ENCODE measurements around the gene KRTAP19-8.

KRTAP19-8 gene

GRCh38 chr21:31011412-31011811, 26.9 kb downstream of the KRTAP19-8 start:
- DNase-seq, result no peak

DNA sequence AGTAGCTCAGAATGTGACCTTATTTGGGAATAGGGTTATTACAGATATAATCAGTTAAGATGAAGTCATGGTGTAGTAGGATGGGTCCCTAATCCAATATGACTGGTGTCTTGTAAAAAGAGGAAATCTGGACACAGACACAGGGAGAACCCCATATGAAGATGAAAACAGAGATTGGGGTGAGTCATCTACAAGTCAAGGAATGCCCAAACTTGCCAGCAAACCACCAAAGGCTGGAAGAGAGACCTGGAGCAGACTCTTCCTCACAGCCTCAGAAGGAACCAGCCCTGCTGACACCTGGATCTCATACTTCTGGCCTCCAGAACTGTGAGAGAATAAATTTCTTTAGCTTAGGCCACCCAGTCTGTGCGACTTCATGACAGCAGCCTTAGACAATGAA, 29.9 kb downstream of the KRTAP19-8 start:
- DNase-seq, result no peak

DNA sequence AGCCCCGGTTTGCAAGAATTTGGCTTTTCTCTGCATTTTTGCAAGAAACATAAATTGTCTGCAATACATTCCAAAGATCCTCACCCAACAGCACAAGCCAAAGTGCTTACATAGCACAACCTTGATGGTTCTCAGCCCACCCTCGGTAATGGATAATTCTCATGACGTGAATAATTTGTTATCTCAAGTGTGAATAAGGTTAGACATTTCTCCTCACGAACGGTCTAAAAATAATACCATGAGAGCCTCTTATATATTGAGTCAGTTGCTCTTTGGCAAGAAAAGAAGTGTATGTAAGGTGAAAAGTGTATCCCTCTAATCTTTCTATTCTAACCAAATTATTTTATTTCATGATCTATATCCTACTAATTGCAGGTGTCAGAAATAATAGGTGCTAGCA, 33.3 kb downstream of the KRTAP19-8 start:
- DNase-seq, result no peak

GRCh38 chr21:31003471-31003870, 34.8 kb downstream of the KRTAP19-8 start:
- DNase-seq, result no peak

GRCh38 chr21:30997541-30997940, 40.7 kb downstream of the KRTAP19-8 start:
- DNase-seq, result no peak

DNA sequence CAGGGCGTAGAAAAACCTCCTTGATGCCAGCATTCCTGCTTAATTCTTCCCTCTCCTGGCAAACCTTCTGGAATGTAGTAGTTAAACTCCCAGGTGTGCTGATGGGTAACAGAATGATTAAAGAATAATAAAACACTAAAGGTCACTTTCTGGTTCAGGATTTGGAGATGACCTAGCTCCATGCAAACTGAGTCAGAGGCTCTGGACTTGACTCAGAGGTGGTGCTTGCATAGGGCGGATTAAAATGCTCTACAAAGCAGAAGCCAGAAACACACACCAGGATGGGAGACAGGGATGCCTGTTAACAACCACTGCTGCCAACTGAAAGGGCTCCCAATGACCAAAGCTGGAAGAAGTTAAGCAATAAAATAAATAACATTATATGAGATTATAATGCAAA, 41.5 kb downstream of the KRTAP19-8 start:
- no peak for DNase-seq

- DNase-seq, result no peak
Observed at GRCh38 chr21:30994932-30995331, 43.3 kb downstream of the KRTAP19-8 start.

- no peak for DNase-seq
Observed at GRCh38 chr21:30990514-30991262, 47.6 kb downstream of the KRTAP19-8 start.

DNA sequence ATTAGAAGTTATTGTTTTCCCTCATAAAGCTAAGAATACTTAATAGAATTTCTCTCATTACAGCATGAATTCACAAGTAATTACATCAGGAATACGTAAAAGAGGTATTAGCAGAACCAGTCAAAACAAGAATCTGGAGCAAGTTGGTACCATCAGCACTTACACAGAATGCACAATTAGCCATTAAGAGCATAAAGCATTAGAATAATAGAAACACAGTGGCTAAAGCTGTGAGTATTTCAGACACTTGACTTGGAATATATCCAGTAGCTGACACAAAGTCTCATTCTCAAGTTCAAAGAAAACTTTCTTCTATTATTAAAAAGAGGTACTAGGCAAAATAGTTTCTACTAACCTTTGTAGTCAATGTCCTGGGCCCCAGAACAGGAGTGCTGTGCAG, 49.6 kb downstream of the KRTAP19-8 start:
- DNase-seq, result no peak
